ENCODE data around the gene NEK6. TPM values are rescaled to one million over a fixed set of nuclear protein-coding genes. Genes with fewer than 3 reads are reported as not detected.

Gene NEK6
- total and polyA plus RNA-seq, 9 of the 15 experiments (the other 6 are each of a cell fraction or from before 2014, with no cell fraction given) = 3.1 to 19.0 (median 8.4) TPM

DNA sequence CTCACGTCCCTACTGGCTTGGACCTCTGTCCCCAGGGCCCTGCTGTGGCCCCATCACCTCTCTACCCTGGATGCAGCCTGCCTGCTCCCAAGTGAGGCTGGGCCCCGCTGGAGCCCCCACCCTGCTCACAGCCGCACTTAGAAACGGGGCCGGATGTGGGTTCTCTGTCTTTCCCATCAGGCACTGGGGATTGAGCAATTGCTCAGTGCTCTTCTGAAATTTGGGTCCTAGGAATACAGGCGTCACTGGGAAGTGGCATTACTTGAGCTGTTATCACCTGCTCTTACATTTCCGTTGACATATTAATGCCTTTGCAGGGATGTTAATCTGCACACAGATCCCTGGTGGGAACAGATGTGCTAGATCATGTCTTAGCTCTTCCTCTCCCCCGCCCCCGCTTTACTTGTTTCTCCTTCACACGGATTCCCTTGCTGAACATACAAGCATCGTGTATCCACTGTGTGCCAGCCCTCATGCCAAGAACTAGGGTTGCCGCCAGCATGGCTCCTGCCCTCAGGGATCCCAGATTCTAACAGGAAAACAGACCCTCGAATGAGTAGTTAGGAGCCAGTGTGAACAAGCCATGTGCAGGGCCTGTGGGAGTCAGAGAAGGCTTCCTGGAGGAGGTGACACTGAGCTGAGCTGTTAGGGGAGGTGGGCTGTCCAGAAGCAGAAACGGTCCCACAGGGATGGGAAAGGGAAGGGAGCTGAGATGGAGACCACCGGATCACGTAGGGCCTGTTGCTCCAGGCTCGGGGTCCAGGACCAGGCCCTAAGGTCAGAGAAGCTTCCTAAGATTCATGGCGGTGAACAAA lies 65.1 kb downstream of the NEK6 start (continued):
- TF ChIP-seq, protein P1, sequence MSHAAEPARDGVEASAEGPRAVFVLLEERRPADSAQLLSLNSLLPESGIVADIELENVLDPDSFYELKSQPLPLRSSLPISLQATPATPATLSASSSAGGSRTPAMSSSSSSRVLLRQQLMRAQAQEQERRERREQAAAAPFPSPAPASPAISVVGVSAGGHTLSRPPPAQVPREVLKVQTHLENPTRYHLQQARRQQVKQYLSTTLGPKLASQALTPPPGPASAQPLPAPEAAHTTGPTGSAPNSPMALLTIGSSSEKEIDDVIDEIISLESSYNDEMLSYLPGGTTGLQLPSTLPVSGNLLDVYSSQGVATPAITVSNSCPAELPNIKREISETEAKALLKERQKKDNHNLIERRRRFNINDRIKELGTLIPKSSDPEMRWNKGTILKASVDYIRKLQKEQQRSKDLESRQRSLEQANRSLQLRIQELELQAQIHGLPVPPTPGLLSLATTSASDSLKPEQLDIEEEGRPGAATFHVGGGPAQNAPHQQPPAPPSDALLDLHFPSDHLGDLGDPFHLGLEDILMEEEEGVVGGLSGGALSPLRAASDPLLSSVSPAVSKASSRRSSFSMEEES (CRISPR knock-in tag; IDR thresholded peaks at IDR 0.05) = no peak
- TF ChIP-seq NEUROD1 (IDR thresholded peaks at IDR 0.05; ENCODE audit: borderline replicate concordance, low read depth, low read length, partially characterized antibody) = peak; percentile 46
- TF ChIP-seq FIP1L1 (IDR thresholded peaks at IDR 0.05; ENCODE audit: low read depth, low read length, poor library complexity, severe bottlenecking) = no peak
- TF ChIP-seq ZNF589 (CRISPR knock-in tag; IDR thresholded peaks at IDR 0.05; ENCODE audit: low read depth) = no peak
- no peak for TF ChIP-seq YBX1 (IDR thresholded peaks at IDR 0.05)
- TF ChIP-seq HMGN3 (IDR thresholded peaks at IDR 0.05; ENCODE audit: borderline replicate concordance, extremely low read depth, insufficient read length, low read depth, low read length) = no peak
- peak; percentile 57; the same call in 1 of the 2 replicates for TF ChIP-seq ZNF134 (CRISPR knock-in tag; conservative IDR thresholded peaks at IDR 0.05)
- TF ChIP-seq TAL1 (IDR thresholded peaks at IDR 0.05) = peak; percentile 61
- TF ChIP-seq DPF2 (IDR thresholded peaks at IDR 0.05) = peak; percentile 65
- TF ChIP-seq RHOXF2B (CRISPR knock-in tag; conservative IDR thresholded peaks at IDR 0.05) = 0 out of 2 replicates have a peak, but pooled peaks have one; percentile 31
- no peak for TF ChIP-seq HNRNPH1 (optimal IDR thresholded peaks at IDR 0.05; ENCODE audit: low read depth, low read length)
- TF ChIP-seq RUNX1 (IDR thresholded peaks at IDR 0.05; ENCODE audit: low read depth) = no peak
- no peak for TF ChIP-seq SNIP1 (IDR thresholded peaks at IDR 0.05; ENCODE audit: low read depth)
- TF ChIP-seq HOXB6 (CRISPR knock-in tag; IDR thresholded peaks at IDR 0.05; ENCODE audit: borderline replicate concordance) = no peak
- no peak for TF ChIP-seq RFX1 (IDR thresholded peaks at IDR 0.05)
- TF ChIP-seq, protein P2, sequence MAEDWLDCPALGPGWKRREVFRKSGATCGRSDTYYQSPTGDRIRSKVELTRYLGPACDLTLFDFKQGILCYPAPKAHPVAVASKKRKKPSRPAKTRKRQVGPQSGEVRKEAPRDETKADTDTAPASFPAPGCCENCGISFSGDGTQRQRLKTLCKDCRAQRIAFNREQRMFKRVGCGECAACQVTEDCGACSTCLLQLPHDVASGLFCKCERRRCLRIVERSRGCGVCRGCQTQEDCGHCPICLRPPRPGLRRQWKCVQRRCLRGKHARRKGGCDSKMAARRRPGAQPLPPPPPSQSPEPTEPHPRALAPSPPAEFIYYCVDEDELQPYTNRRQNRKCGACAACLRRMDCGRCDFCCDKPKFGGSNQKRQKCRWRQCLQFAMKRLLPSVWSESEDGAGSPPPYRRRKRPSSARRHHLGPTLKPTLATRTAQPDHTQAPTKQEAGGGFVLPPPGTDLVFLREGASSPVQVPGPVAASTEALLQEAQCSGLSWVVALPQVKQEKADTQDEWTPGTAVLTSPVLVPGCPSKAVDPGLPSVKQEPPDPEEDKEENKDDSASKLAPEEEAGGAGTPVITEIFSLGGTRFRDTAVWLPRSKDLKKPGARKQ (CRISPR knock-in tag; IDR thresholded peaks at IDR 0.05) = no peak
- no peak for TF ChIP-seq HLTF (IDR thresholded peaks at IDR 0.05)
- TF ChIP-seq EHMT2 (IDR thresholded peaks at IDR 0.05) = no peak
- no peak for TF ChIP-seq TAF9B (IDR thresholded peaks at IDR 0.05; ENCODE audit: partially characterized antibody)
- no peak for TF ChIP-seq ZNF778 (CRISPR knock-in tag; IDR thresholded peaks at IDR 0.05)
- TF ChIP-seq, protein P3, sequence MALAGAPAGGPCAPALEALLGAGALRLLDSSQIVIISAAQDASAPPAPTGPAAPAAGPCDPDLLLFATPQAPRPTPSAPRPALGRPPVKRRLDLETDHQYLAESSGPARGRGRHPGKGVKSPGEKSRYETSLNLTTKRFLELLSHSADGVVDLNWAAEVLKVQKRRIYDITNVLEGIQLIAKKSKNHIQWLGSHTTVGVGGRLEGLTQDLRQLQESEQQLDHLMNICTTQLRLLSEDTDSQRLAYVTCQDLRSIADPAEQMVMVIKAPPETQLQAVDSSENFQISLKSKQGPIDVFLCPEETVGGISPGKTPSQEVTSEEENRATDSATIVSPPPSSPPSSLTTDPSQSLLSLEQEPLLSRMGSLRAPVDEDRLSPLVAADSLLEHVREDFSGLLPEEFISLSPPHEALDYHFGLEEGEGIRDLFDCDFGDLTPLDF (CRISPR knock-in tag; IDR thresholded peaks at IDR 0.05) = no peak
- peak; percentile 51; the same call in 1 of the 2 replicates for TF ChIP-seq ZKSCAN8 (CRISPR knock-in tag; IDR thresholded peaks at IDR 0.05)

All from K562 (cell line).